ENCODE measurements around the gene BTNL9. TPM values are rescaled to one million over a fixed set of nuclear protein-coding genes. Genes with fewer than 3 reads are reported as not detected.

Gene BTNL9
- total and polyA plus RNA-seq, 11 donors = 28.6 to 88.2 (median 34.9) TPM

DNA sequence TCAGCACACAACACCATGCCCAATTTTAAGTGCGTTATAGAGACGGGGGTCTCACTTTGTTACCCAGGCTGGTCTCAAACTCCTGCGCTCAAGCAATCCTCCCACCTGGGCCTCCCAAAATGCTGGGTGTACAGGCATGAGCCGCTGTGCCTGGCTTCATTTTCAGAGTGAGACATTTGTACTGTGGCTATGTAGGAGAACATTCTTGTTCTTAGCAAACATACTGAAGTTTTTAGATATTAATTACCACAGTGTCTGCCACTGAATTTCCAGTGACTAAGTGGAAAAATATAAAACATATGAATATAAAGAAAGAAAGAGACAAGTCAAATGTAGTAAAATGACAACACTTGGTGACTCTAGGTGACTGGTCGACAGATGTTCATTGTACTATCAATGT is 20.9 kb downstream of the BTNL9 start:
- Histone ChIP-seq H3K36me3 (peaks cover 0 to 11% (median 0%) of the 10 kb centered on the region in 9 donors), H3K9me3 (no peaks in the 10 kb centered on the region), H3K4me1 (peaks cover 0 to 7% (median 0%) of the 10 kb centered on the region in 12 donors), H3K27me3 (peaks cover 18 to 89% (median 55%) of the 10 kb centered on the region in 9 donors), H3K4me3 (no peak overlapping the region), H3K27ac (no peak overlapping the region)
- no peak for TF ChIP-seq POLR2A (IDR thresholded peaks at IDR 0.05)
- TF ChIP-seq, protein P1, sequence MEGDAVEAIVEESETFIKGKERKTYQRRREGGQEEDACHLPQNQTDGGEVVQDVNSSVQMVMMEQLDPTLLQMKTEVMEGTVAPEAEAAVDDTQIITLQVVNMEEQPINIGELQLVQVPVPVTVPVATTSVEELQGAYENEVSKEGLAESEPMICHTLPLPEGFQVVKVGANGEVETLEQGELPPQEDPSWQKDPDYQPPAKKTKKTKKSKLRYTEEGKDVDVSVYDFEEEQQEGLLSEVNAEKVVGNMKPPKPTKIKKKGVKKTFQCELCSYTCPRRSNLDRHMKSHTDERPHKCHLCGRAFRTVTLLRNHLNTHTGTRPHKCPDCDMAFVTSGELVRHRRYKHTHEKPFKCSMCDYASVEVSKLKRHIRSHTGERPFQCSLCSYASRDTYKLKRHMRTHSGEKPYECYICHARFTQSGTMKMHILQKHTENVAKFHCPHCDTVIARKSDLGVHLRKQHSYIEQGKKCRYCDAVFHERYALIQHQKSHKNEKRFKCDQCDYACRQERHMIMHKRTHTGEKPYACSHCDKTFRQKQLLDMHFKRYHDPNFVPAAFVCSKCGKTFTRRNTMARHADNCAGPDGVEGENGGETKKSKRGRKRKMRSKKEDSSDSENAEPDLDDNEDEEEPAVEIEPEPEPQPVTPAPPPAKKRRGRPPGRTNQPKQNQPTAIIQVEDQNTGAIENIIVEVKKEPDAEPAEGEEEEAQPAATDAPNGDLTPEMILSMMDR (IDR thresholded peaks at IDR 0.05) = no peak
- WGBS, 4 donors = 84 to 92% (median 91%) methylated on average over 5 of the region's 5 CpGs
- DNase-seq = no peak
- ATAC-seq = no peak
- intact Hi-C loops (cut with DNase I) = no loop called here

DNA sequence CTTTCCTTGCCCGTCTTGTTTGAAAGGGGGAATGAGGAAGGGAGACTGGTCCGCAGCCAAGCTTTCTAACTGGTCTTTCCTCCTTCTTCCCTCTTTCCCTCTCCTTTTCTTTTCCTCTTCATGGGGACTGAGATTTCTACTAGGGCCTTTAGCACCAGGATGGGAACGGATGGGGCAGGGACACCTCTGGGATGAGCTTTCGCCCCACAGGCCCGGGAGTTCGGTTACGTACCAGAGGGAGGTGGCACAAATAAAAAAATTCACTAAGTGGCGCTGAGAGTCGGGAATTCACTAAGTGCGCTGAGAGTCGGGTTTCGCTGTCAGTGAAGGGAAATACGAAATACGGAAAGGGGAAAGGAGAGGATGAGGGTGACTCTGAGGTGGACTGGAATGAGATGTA is 21.6 kb downstream of the BTNL9 start:
- Histone ChIP-seq H3K9me3 (no peaks in the 10 kb centered on the region), H3K4me3 (no peak overlapping the region), H3K36me3 (peaks cover 0 to 11% (median 0%) of the 10 kb centered on the region in 9 donors), H3K27ac (no peak overlapping the region), H3K4me1 (peaks cover 0 to 7% (median 0%) of the 10 kb centered on the region in 12 donors), H3K27me3 (peaks cover 18 to 82% (median 47%) of the 10 kb centered on the region in 9 donors)
- DNase-seq = no peak
- intact Hi-C loops (cut with DNase I) = no loop called here
- WGBS, 4 donors = 62 to 73% (median 69%) methylated on average over 14 of the region's 14 CpGs
- TF ChIP-seq, protein P1 (IDR thresholded peaks at IDR 0.05) = no peak
- TF ChIP-seq POLR2A (IDR thresholded peaks at IDR 0.05) = no peak
- no peak for ATAC-seq

DNA sequence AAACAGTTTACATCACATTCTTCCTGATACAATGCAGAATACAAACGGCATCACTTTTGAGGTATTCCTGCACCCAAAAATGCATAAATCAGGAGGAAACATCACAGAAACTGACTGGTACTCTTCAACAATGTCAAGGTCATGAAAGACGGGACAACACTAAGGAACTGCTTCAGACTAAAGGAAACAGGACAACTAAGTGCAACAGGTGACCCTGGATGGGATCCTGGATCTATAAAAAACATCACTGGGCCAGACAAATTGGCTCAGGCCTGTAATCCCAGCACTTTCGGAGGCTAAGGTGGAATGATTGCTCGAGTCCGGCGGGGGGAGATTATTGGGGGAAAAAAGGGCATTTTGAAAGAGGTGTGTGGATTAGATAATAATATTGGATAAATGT is 22.6 kb downstream of the BTNL9 start:
- intact Hi-C loops (cut with DNase I) = no loop called here
- H3K4me1 ChIP-seq = peaks cover 0 to 7% (median 0%) of the 10 kb centered on the region in 12 donors
- TF ChIP-seq, protein P1 (IDR thresholded peaks at IDR 0.05) = no peak
- no peak for TF ChIP-seq POLR2A (IDR thresholded peaks at IDR 0.05)
- no peak overlapping the region for H3K4me3 ChIP-seq
- DNase-seq (no peak), ATAC-seq (no peak)
- H3K27me3 ChIP-seq = peaks cover 17 to 74% (median 48%) of the 10 kb centered on the region in 9 donors
- no peak overlapping the region for H3K27ac ChIP-seq
- WGBS, 4 donors = 84 to 92% (median 86%) methylated on average over 6 of the region's 6 CpGs
- H3K36me3 ChIP-seq = peaks cover 0 to 11% (median 0%) of the 10 kb centered on the region in 9 donors
- H3K9me3 ChIP-seq = no peaks in the 10 kb centered on the region

DNA sequence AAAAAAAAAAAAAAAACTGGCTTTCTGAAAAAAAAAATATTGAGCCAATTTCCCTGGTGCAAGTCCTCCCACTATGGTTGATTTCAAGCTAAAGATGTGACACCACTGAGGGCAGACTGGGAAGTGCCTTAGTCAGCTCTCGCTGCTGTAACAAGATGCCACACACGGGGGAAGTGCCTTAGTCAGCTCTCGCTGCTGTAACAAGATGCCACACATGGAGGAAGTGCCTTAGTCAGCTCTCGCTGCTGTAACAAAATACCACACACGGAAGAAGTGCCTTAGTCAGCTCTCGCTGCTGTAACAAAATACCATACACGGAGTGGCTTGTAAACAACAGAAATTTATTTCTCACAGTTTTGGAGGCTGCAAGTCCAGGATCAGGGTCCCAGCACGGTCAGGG is 23.4 kb downstream of the BTNL9 start:
- DNase-seq = no peak
- Histone ChIP-seq H3K4me3 (no peak overlapping the region), H3K4me1 (peaks cover 0 to 7% (median 0%) of the 10 kb centered on the region in 12 donors), H3K27ac (no peak overlapping the region), H3K9me3 (no peaks in the 10 kb centered on the region), H3K27me3 (peaks cover 14 to 70% (median 45%) of the 10 kb centered on the region in 9 donors), H3K36me3 (peaks cover 0 to 5% (median 0%) of the 10 kb centered on the region in 9 donors)
- 89 to 92% (median 90%) methylated on average over 8 of the region's 8 CpGs for WGBS, 4 donors
- no peak for ATAC-seq
- intact Hi-C loops (cut with DNase I) = no loop called here
- TF ChIP-seq, protein P1 (IDR thresholded peaks at IDR 0.05) = no peak
- TF ChIP-seq POLR2A (IDR thresholded peaks at IDR 0.05) = no peak

All from heart left ventricle (tissue), 16 donors.